OCI-LY7 (cell line): ENCODE data around the gene INTS14.

Source experiments
- EZH2phosphoT487 ChIP-seq: fragments of 200-600 bp; sonication (generic); IDR thresholded peaks from 2 replicates; pipeline ENCODE4 v1.6.1; 2018; ENCODE audit warnings: low read depth, borderline replicate concordance, mild to moderate bottlenecking, mixed run types, antibody characterized with exemption, low read length, moderate library complexity, mixed read lengths
- TF ChIP-seq, protein P1 (sequence below): fragments of 200-600 bp; sonication (generic); conservative IDR thresholded peaks from 2 replicates; pipeline ENCODE4 v1.5.1; 2014; ENCODE audit warnings: mild to moderate bottlenecking, antibody characterized with exemption, low read length, moderate library complexity, mixed read lengths

DNA sequence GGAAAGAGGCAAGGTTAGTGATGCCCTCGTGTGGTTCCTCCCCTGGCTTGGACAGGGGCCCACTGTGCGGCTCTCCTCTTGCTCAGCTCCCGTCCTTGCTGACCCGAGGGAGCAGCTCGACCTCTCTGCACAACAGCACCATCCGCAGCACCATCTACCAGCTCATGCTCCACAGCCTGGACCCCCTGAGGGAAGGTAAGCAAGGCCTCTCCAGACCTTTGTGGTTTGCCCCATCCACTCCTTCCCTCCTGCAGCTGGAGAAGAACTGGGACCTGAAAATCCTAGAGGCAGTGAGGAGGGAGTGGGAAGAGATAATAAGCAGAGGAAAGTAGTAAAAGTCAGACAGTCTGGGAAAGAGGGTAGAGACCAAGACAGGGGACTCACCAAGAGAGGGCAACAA, 28.6 kb upstream of the INTS14 start:
- TF ChIP-seq, protein P1, sequence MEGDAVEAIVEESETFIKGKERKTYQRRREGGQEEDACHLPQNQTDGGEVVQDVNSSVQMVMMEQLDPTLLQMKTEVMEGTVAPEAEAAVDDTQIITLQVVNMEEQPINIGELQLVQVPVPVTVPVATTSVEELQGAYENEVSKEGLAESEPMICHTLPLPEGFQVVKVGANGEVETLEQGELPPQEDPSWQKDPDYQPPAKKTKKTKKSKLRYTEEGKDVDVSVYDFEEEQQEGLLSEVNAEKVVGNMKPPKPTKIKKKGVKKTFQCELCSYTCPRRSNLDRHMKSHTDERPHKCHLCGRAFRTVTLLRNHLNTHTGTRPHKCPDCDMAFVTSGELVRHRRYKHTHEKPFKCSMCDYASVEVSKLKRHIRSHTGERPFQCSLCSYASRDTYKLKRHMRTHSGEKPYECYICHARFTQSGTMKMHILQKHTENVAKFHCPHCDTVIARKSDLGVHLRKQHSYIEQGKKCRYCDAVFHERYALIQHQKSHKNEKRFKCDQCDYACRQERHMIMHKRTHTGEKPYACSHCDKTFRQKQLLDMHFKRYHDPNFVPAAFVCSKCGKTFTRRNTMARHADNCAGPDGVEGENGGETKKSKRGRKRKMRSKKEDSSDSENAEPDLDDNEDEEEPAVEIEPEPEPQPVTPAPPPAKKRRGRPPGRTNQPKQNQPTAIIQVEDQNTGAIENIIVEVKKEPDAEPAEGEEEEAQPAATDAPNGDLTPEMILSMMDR: no peak
- TF ChIP-seq EZH2phosphoT487: no peak
